ENCODE measurements around the gene DPF1.

Gene DPF1

GRCh38 chr19:38197937-38198704 is 25.9 kb downstream of the DPF1 start:
- DNase-seq (ENCODE audit: low read depth) = no peak

DNA sequence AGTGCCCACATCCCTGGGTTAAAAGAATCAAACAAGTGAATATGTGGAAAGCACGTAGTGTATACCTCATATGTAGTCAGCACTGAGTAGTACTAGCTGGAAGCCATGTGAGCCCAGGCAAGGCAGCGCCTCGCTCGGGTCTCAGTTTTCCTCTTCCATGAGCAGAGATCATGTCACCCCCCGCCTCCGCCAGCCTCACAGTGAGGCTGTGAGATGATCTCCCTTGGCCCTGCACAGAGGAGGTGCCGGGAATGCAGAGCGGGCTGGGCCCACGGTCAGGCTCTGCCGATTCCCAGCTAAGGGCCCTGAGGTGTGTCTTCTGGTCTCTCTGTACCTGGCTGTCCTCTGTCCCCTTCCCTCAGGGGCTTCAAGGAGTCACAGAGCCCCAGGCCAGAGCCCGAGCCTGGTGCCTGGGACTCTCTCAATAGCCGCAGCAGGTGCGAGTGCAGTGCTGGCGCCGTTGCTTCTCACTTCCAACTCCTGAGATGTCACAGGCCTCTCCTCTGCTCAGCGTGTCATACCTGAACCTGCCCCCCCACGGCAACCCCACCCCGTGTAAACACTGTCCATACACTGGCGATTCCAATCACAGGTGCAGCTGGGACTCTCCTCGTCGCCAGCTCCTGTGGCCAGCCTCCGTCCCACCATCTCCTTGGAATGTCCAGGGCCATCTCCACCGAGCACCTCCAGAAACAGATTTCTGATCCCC is 26.9 kb downstream of the DPF1 start:
- no peak for DNase-seq (ENCODE audit: low read depth)

- no peak for DNase-seq (ENCODE audit: low read depth)
Measured at GRCh38 chr19:38196245-38196837, 27.7 kb downstream of the DPF1 start.

- DNase-seq (ENCODE audit: low read depth) = no peak
Measured at GRCh38 chr19:38195237-38195636, 28.8 kb downstream of the DPF1 start.

DNA sequence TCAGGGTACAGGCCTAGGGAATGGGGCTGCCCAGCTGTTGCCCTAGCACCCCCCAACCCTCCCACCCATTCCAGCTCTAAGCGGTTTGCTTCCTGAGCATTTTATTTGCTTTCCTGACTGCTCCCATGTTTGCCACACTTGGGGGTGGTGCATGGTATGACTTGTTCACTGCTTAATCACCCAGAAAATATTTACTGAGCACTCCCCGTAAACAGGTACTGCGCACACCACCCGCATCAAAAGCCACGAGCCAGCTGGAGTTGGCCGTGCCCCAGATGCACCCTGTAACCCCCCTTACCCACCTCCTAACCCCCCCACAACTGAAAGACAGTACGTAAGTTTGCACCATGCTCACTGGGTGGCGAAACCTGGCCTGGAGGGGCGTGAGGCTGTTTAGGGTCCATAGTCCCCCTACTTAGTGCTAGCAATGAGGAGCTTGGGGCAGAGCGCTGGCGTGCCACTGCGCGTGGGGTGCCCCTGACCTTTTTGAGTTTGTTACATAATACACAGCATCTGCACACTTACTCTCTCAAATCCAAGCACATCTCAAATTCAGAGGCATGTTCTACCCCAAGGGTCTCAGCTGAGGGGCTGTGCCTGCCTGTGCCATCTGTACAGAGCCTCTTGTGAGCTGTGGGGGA is 29.8 kb downstream of the DPF1 start:
- no peak for DNase-seq (ENCODE audit: low read depth)

DNA sequence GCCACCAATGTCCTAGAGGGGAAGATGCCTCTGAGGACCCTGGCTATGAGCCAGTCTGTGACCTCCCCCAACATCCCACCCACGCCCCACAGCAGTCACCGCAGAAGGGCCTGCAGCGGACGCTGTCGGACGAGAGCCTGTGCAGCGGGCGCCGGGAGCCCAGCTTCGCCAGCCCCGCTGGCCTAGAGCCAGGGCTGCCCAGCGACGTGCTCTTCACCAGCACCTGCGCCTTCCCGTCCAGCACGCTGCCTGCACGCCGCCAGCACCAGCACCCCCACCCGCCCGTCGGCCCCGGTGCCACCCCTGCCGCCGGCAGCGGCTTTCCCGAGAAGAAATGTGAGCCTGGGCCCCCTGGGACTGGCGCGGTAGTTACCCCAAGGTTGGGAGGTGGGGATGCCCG is 30.6 kb downstream of the DPF1 start:
- DNase-seq (ENCODE audit: low read depth) = no peak

- DNase-seq (ENCODE audit: low read depth) = no peak
Measured at GRCh38 chr19:38191747-38192146, 32.3 kb downstream of the DPF1 start.

GRCh38 chr19:38190793-38191192 is 33.2 kb downstream of the DPF1 start:
- DNase-seq (ENCODE audit: low read depth) = no peak

DNA sequence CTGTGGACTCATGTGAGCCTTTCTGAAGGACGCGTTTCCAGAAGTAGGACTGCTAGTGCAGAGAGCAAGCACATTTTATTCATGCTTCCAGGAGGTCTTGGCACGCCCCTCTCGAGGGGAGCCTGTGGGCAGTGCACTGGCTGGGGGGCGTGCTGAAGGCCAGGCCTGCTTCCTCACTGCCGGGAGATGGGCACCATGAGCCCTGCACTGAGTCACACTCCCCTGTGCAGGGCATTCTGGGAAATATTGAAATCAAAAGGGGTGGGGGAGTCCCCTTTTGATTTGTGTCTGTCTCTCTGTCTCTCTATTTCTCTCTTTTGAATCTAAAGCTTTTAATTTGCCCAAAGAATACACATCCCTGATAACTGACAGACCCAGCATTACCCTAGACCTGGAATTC is 34.0 kb downstream of the DPF1 start:
- no peak for DNase-seq (ENCODE audit: low read depth)

DNA sequence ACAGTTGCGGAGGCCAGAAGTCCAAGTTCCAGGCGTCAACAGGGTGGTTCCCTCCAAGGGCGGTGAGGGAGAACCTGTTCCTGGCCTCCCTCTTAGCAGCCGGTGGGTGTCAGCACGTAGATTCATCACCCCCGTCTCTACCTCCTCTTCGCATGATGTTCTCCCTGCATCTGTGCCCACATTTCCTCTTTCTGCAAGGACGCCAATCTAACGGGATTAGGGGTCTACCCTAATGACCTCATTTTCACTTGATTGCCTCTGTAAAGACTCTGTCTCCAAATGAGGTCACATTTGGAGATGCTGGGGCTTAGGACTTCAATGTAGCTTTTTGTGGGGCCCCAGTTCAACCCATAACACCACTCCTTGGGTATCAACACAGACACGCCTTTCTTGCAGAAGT is 38.5 kb downstream of the DPF1 start:
- DNase-seq (ENCODE audit: low read depth) = no peak

GRCh38 chr19:38184815-38185214 is 39.2 kb downstream of the DPF1 start:
- no peak for DNase-seq (ENCODE audit: low read depth)

GRCh38 chr19:38183251-38183897 is 40.6 kb downstream of the DPF1 start:
- DNase-seq (ENCODE audit: low read depth) = no peak

DNA sequence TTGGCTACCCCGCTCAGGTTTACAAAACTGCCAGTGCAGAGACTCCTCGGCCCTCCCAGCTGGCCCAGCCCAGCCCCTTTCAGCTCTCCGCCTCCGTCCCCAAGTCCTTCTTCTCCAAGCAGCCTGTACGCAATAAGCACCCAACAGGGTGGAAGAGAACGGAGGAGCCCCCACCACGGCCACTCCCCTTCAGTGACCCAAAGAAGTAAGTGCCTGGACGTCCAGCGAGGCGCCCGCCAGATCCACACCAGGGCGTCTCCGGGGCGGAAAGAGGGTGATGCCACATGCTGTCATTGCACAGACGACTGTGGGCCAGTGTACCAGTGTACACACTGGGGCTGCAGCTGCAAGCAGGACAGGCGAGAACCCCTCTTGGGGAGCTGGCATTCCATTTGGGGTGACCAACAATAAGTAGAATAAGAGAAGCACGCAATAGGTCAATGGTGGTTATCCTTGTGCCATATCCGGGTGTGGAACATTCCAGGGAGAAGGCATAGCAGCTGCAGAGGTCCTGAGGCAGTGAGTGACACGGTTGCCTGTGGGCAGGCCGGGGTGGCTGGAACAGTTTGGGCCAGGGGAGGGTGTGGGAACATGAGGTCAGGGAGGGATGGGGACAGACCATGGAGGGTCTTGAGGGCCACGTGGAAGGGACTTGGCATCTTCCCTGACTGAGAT is 41.3 kb downstream of the DPF1 start:
- DNase-seq (ENCODE audit: low read depth) = no peak

DNA sequence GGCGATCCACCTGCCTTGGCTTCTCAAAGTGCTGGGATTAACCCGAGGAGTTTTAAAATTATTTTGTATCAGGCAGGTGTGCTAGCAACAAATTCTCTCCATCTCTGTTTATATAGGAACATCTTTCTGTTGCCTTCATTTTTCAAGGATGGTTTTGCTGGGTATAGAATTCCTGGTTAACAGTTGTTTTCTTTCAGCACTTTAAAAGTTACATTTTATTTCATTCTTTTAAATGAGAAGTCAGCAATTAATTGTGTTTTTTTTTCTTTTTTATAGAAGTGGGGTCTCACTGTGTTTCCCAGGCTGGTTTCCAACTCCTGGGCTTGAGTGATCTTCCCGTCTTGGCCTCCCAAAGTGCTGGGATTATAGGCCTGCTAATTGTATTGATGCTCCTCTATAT is 44.0 kb downstream of the DPF1 start:
- no peak for DNase-seq (ENCODE audit: low read depth)

DNA sequence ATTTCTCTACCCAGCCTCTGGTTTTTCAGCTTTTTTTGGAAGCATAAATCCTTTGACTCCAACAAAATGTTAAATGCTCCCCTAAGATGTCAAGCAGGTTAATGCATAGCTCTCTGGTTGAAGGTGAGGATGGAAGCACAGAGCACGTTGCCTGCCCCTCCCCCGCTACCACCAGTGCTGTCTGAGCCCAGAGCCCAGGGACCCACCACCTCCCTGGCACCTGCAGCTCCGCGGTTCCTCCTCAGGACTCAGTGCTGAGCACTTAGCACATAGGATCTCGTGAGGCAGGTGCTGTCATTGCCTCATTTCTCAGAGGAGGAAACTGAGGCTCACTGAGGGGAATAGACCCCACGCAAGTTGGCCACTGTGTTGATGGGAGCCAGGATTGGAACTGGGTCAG is 48.6 kb downstream of the DPF1 start:
- DNase-seq (ENCODE audit: low read depth) = no peak

DNA sequence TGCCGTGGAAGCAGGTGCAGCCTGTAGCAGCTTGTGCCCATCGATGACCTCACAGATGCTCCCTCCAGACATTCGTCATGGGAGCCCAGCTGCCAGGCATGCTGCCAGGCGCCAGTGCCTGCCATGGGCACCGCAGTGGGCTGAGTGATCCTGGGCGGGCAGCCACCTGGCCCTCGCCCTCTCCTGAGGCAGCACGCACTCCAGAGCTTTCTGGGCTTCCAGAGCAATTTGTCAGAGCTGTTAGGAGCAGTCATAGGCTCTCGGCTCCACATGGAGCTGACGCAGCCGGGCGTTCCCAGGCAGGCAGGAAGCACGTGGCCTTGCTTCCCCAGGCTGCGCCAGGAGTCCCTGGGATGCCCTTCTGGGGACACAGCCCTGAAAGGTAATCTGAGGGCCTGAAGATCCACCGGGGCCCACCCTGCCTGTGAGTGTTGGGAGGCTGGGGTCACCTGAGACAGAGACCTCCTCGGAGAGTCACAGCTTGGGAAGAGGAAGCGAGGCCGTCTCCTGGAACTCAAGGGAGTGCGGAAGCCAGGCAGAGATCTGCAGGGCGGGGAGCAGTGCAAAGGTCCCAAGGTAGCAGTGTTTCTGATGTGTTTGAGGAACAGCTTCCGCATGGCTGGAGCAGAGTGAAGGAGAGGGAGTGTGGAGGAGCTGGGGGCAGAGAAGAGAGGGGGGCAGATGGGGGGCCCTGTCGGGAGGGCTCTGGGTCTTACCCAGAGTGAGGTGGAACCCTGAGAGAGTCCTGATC is 50.6 kb downstream of the DPF1 start:
- no peak for DNase-seq (ENCODE audit: low read depth)

- no peak for DNase-seq (ENCODE audit: low read depth)
Measured at GRCh38 chr19:38172001-38172400, 52.0 kb downstream of the DPF1 start.

DNA sequence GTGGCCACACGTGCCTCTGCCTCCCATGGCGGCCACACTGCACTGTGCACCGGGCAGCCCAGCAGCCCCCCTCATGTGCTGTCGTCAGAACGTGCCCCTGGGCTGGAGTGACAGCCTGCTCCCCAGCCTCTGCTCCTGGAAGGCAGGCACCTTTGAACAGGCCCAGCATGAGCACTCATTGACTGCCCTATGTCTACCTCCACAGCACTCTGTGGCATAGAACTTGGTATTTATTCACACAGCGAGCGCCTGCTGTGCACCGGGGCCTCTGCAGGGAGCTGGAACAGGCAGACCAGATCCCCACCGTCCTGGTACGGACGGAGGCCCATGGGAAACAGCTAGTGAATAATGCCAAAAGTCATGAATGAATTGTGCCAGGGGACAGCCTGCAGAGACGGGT is 53.7 kb downstream of the DPF1 start:
- DNase-seq (ENCODE audit: low read depth) = no peak

- no peak for DNase-seq (ENCODE audit: low read depth)
Measured at GRCh38 chr19:38168637-38169036, 55.4 kb downstream of the DPF1 start.

DNA sequence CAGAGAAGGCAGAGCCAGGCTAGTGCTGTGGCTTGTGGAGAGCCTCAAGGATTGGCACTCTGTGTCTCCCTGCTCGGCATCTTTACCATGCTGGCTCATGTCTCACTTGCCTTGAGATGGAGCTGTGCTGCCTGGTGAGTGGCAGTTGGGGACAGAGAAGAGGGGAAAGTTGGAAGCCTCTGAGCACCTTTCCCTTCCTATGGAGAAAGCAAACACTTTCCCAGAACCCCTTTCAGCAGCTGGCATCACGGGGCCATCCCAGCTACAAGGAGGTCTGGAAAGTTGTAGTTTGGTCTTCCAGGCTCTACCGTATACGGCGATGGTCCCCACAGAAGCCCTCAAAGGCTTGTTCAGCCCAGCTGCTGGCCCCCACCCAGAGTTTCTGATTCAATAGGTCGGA is 58.7 kb downstream of the DPF1 start:
- no peak for DNase-seq (ENCODE audit: low read depth)

- no peak for DNase-seq (ENCODE audit: low read depth)
Measured at GRCh38 chr19:38164526-38164925, 59.5 kb downstream of the DPF1 start.

Data from activated T-helper 9 cell treated with anti-CD3 and anti-CD28 coated beads, Interleukin-2, amount 50 U/mL, for 16 hours (primary cell).